NOMO-1 treated with dmso at 0.1 percent for 144 hours (cell line): ENCODE measurements around the gene LRCH3.

Experiments
- DNase-seq: peaks from one replicate; lab custom pipeline; 2025; ENCODE audit not compliant: unreplicated experiment; lab: John Stamatoyannopoulos, UW

Gene LRCH3

DNA sequence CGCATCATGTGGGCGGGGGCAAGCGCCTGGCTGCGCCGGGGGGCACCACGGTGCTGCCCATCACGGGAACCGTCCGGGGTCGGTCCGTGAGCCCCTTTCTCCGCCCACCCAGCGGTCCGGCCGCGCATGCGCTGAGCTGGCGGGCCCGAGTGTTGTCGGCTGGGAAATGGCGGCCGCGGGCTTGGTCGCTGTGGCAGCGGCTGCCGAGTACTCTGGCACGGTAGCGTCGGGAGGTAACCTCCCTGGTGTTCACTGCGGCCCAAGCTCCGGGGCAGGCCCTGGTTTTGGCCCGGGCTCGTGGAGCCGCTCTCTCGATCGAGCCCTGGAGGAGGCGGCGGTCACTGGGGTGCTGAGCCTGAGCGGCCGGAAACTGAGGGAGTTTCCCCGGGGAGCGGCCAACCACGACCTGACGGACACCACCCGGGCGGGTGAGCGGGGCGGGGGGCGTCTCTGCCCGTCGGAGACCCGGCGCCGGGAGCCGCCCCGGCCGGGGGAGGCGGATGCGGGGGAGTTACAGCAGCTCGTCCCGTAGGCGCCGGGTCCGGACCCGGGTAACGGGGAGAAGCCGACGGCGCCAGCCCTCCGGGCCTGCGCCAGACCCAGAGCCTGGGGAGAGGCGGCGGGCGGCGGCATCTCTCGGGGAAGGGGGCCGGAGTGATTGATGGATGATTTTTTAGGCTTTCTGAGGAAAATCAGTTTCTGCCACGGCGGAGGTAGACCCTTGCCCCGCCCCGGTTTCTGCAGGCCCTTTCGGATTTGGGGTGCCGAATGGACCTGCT lies at the start of gene LRCH3:
TSS of gene LRCH3 (plus strand) at position 142 of the 779 bp plus-strand sequence. CDS start at position 167, 25 bp downstream.
- peak; percentile 50 for DNase-seq

GRCh38 chr3:197742787-197743186 lies 48.3 kb upstream of the LRCH3 start:
- no peak for DNase-seq

DNA sequence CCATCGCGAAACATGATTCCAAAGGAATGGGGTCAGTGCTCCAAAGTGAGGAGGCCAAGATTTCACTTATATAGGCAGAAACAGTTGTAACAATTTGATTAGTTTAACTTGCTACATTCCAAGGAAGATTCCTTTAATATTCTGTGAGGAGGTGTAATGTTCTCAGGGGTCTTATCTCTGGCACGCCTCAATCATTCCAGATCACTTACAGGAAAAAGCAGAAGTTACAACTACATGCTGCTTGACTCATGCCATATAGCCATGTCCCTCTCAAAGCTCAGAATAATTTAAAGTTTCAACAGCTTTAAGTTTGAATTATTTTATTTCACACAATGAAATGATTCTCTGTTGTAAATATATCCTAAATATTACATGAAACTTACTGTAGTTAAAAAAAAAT lies 44.8 kb upstream of the LRCH3 start:
- DNase-seq, result no peak

- DNase-seq, result peak; percentile 77
These were observed 44.2 kb upstream of the LRCH3 start for GRCh38 chr3:197746801-197747237.

DNA sequence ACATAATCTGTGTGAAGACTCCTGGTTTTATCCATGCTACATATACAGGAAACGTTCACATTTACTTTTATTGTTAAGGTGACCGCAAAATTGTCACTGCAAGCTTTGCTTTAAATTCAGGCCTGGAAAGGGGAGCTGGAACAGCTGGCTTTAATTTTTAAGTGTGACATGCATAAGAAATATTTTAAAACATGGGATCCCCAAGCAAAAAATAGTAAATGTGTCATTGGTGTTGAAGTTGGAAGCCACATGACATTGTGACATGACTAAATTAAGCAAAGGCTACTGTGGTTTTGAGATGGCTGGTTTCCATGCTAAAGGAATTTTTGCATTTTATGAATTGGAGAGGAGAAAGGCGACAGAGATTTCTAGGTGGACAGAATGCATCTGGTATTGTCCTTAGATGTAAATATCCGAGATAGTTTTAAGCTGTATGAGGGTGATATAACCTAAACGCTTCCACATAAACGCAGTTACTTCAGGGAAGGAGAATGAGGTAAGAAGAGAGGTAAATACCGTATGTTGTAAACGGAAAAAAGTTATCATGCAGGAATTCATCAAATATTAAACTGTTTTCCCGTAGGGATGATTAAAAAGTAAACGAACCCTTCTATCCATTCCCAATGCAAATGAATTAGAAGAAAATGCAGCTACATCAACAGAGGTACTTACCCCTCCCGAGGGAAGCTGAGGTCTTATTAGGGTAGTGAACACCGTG lies 42.3 kb upstream of the LRCH3 start:
- no peak for DNase-seq

GRCh38 chr3:197749315-197749600 lies 41.8 kb upstream of the LRCH3 start:
- no peak for DNase-seq

DNA sequence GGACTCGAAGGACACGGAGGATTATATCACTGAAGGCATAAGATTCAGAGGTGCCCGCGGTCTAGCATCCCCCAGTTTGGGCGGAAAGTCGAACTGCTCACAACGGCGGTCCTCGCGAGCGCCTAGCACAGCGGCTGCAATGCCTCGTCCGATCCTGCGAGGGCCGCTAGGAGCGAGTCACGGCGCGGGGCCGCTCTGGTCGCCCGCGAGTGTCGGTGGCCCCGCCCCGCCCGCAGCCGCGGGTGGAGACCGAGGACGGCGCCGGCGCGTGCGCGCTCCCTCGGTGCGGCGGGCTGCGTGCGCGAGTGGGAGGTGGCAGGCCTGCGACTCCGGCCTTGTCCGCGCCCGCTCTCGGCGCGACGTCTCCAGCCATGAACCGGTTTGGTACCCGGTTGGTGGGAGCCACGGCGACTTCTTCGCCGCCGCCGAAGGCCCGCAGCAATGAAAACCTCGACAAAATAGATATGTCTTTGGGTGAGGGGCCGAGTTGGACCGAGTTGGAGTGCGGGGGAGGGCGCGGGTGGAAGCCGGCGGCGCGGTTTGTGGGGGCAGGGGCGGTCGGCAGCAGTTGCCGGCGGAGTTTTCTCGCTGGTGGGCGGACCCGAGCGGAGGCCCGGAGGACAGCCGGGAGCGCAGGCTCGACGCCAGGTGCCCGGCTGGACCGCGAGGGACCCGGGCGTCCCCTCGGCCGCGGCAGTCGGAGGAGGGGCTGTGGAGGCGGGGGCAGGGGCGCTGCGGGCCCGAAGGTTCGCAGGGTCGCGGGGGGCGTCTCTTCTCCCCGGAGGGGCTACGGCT lies 41.3 kb upstream of the LRCH3 start, which contains the start of gene FYTTD1:
TSS of gene FYTTD1 (plus strand) at position 283 of the 795 bp plus-strand sequence. CDS start at position 372, 89 bp downstream.
- peak; percentile 93 for DNase-seq

- DNase-seq, result peak; percentile 85
These were observed 40.6 kb upstream of the LRCH3 start for GRCh38 chr3:197750396-197750831.

- DNase-seq, result no peak
These were observed 40.0 kb upstream of the LRCH3 start for GRCh38 chr3:197750858-197751737.

DNA sequence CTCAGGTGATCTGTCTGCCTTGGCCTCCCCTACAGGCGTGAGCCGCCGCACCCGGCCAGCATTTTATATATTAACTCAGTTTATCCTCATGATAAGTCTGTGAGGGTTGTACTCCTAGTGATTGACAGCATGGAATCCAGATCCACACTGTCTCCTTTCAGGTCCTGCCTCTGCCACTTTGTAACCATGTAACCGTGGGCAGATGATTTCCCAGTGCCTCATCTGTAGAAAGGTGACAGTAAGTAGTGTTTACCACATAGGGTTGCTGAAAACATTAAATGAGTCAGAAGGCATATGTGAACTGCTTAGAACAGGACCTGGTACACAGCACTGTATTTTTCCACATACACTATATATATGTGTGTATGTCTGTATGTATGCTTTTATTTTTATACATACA lies 38.9 kb upstream of the LRCH3 start:
- no peak for DNase-seq

DNA sequence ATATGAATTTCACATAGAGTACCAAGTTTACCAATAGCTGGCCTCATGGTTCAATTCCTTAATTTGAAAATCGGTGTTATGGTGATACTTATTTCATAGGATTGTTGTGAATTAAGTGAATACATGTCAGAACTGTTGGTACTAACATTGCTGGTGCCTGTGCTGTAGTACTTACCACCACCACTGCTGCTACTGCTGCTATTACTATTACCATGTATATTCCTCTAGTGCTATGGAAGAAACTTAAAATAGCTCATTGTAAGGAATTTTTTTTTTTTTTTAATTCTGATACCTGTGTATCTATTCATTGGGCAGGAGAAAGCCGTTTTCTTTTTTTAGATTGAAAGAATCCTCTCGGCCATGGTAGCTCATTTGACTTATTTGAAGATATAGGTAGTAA lies 37.8 kb upstream of the LRCH3 start:
- DNase-seq, result no peak

DNA sequence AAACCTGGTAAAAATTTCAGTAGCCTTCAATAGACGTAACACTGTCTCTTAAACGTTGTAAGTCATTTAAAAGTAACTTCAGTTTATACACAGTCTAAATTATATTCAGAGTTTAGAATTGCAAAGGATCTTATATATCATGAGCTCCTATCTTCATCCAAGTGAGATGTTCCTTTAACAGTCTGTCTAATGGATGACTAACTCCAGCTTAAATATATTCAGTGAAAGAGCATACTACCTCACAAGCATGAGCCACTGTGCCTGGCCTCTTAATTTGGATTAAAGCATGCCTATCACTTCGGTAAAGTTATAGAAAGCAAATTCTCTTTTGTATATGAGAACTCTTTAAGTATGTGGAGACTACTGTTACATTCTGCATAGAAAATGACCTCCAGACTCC lies 34.4 kb upstream of the LRCH3 start:
- DNase-seq, result no peak

- no peak for DNase-seq
These were observed 32.5 kb upstream of the LRCH3 start for GRCh38 chr3:197758512-197758911.

- no peak for DNase-seq
These were observed 29.3 kb upstream of the LRCH3 start for GRCh38 chr3:197761784-197762183.

DNA sequence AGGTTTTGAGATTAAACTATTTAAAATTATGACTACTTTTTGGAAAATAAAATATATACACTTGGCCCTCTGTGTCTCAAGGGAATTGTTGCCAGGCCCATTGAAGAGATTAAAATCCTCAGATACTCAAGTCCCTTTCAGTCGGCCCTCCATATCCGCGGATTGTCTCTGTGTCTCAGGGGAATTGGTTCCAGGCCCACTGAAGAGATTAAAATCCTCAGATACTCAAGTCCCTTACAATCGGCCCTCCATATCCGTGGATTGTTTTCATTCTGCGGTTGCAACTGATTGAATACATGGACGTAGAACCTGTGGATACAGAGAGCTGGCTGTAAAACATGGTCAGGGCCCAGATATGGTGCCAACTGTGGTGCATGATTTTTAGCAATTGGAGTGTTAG lies 15.7 kb upstream of the LRCH3 start:
- no peak for DNase-seq

GRCh38 chr3:197782230-197782629 lies 8.8 kb upstream of the LRCH3 start:
- no peak for DNase-seq

DNA sequence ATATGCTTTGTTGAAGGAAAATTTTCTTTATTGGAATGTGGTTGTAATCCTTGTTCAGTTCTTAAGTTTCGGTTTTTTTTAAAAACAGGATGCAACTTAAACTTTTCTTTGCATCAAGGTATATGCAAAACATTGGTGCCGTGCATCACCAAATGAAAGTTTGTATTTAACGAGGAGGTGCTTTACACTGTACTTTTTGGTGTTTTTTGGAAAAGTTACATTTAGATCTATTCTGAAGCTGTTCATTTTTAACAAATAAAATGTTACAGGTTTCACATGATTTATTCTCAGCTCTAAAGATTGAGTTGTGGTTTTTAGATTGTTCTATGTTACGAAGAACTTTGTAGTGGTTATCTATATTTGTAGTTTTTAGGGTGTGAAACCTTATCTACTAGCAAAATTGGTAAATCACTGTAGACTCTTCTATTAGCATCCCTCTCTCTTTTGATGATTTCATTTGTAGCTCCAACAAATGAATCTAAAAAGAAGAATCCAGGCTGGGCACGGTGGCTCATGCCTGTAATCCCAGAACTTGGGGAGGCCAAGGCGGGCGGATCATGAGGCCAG lies 7.0 kb upstream of the LRCH3 start:
- no peak for DNase-seq

GRCh38 chr3:197787412-197787811 lies 3.6 kb upstream of the LRCH3 start:
- DNase-seq, result no peak

DNA sequence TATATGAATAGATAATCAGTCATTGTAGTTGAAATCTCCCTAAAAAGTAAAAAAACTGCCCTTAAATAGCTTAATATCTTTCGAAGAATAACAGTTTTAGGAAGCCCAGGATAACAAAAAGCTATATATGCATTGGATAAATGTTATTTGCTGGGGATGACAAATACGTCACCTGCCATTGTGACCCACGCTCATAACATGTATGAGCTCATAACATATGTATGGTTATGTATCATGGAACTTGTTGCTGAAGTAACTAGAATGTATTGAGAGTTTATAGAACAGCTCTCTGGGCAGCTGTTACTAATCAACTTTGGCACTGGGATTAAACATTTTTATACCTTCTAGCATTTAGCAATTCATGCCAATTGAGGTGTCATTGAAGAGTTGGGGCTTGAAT lies 1.7 kb upstream of the LRCH3 start:
- no peak for DNase-seq

DNA sequence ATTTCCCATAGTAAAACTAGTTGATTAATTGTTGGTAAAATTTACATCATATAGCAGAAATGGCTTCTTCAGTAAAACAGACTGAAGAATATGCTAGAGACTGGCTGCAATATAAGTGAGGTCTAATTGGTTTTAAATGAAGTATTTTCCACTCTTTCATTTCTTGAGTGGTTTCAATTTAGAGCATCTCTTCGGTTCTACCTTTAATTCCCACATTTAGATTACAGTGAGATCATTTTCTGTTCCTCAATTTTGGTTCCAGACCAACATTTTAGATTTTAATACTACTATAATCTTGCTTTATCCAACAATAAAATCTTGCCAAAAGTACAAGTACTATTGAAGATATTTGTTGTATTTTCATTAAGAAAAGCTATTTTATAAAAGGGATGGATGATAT lies 1.0 kb upstream of the LRCH3 start:
- no peak for DNase-seq
